SK-N-SH treated with all-trans-retinoic acid at 6 μM for 48 hours (cell line): ENCODE results near the gene CACNA1A.

Experiments
- ATAC-seq: fragments of 200-7000 bp; cut with Tn5 transposase; 3 replicates; pipeline ENCODE4 v1.9.1; 2020; ENCODE audit warnings: mild to moderate bottlenecking, moderate library complexity
- ARNTL ChIP-seq: fragments of 450-650 bp; formaldehyde crosslinking; IDR thresholded peaks from 2 replicates; pipeline ENCODE4 v1.5.0; 2020; ENCODE audit warnings: low read depth, mild to moderate bottlenecking, moderate library complexity, borderline replicate concordance
- CSDC2 ChIP-seq: fragments of 250-450 bp; sonication (Bioruptor Pico); IDR thresholded peaks from 2 replicates; pipeline ENCODE4 v1.5.0; 2020; ENCODE audit warnings: mild to moderate bottlenecking, moderate library complexity
- ESRRG ChIP-seq: fragments of 250-450 bp; sonication (Bioruptor Pico); IDR thresholded peaks from 2 replicates; pipeline ENCODE4 v1.6.1; 2021; ENCODE audit warnings: mild to moderate bottlenecking
- GLIS3 ChIP-seq: fragments of 250-450 bp; sonication (Bioruptor Pico); IDR thresholded peaks from 2 replicates; pipeline ENCODE4 v1.5.0; 2020; ENCODE audit warnings: mild to moderate bottlenecking, moderate library complexity
- ISL1 ChIP-seq: fragments of 250-450 bp; sonication (Bioruptor Pico); IDR thresholded peaks from 2 replicates; pipeline ENCODE4 v2.1.2; 2022; ENCODE audit warnings: mild to moderate bottlenecking, moderate library complexity
- PPARA ChIP-seq: fragments of 250-450 bp; sonication (Bioruptor Pico); IDR thresholded peaks from 2 replicates; pipeline ENCODE4 v1.5.0; 2020; ENCODE audit warnings: mild to moderate bottlenecking, borderline replicate concordance
- RARB ChIP-seq: fragments of 250-450 bp; sonication (Bioruptor Pico); IDR thresholded peaks from 2 replicates; pipeline ENCODE4 v1.8.0; 2021; ENCODE audit warnings: mild to moderate bottlenecking, moderate library complexity
- SNAI2 ChIP-seq: fragments of 250-450 bp; sonication (Bioruptor Pico); IDR thresholded peaks from 2 replicates; pipeline ENCODE4 v1.5.0; 2020; ENCODE audit warnings: mild to moderate bottlenecking, moderate library complexity
- TCF4 ChIP-seq: fragments of 250-450 bp; sonication (Bioruptor Pico); IDR thresholded peaks from 2 replicates; pipeline ENCODE4 v1.8.0; 2021; ENCODE audit warnings: mild to moderate bottlenecking, moderate library complexity, borderline replicate concordance
- ZC3H10 ChIP-seq: fragments of 250-450 bp; sonication (Bioruptor Pico); IDR thresholded peaks from 2 replicates; pipeline ENCODE4 v1.5.1; 2021; ENCODE audit warnings: mild to moderate bottlenecking, moderate library complexity
- ZFP30 ChIP-seq: fragments of 450-650 bp; formaldehyde crosslinking; IDR thresholded peaks from 2 replicates; pipeline ENCODE4 v1.5.0; 2022; ENCODE audit warnings: mild to moderate bottlenecking, moderate library complexity
- ZNF70 ChIP-seq: fragments of 450-650 bp; formaldehyde crosslinking; IDR thresholded peaks from 2 replicates; pipeline ENCODE4 v1.5.0; 2020; ENCODE audit warnings: mild to moderate bottlenecking, moderate library complexity
- ZNF8 ChIP-seq: fragments of 450-650 bp; formaldehyde crosslinking; IDR thresholded peaks from 2 replicates; pipeline ENCODE4 v1.5.0; 2020; ENCODE audit warnings: mild to moderate bottlenecking, moderate library complexity
- TF ChIP-seq, protein P1 (sequence below): fragments of 250-450 bp; sonication (Bioruptor Pico); IDR thresholded peaks from 2 replicates; pipeline ENCODE4 v1.5.0; 2020; ENCODE audit warnings: mild to moderate bottlenecking, moderate library complexity
- TF ChIP-seq, protein P2 (sequence below): fragments of 250-450 bp; sonication (Bioruptor Pico); IDR thresholded peaks from 2 replicates; pipeline ENCODE4 v1.5.1; 2021; ENCODE audit warnings: mild to moderate bottlenecking, moderate library complexity
- TF ChIP-seq, protein P3 (sequence below): fragments of 250-450 bp; sonication (Bioruptor Pico); IDR thresholded peaks from 2 replicates; pipeline ENCODE4 v1.8.0; 2020; ENCODE audit warnings: mild to moderate bottlenecking, moderate library complexity, borderline replicate concordance
- TF ChIP-seq, protein P4 (sequence below): fragments of 250-450 bp; sonication (Bioruptor Pico); IDR thresholded peaks from 2 replicates; pipeline ENCODE4 v1.8.0; 2021; ENCODE audit warnings: low read depth, mild to moderate bottlenecking, moderate library complexity, borderline replicate concordance
- TF ChIP-seq, protein P5 (sequence below): fragments of 250-450 bp; sonication (Bioruptor Pico); IDR thresholded peaks from 2 replicates; pipeline ENCODE4 v1.5.1; 2020; ENCODE audit warnings: low read depth, mild to moderate bottlenecking, moderate library complexity

Gene CACNA1A

DNA sequence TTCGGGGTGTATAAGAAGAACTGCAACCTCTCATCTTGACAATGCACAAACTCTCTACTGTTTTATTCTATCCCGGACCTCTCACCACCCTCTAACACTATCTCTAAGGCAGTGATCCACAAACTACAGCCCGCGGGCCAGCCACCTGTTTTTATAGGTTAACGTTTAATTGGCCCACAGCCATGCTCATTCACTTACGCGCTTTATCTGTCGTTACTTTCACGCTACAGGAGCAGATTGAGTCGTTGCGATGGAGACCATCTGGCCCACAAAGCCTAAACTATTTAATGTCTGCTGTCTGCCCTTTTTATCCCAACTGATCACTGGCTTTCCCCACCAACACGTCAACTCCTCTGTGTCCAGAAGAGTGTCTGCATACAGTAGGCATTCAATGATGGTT, 158.9 kb downstream of the CACNA1A start:
- TF ChIP-seq ISL1 (CRISPR knock-in tag): no peak
- TF ChIP-seq ZNF8 (CRISPR knock-in tag): no peak
- TF ChIP-seq, protein P1, sequence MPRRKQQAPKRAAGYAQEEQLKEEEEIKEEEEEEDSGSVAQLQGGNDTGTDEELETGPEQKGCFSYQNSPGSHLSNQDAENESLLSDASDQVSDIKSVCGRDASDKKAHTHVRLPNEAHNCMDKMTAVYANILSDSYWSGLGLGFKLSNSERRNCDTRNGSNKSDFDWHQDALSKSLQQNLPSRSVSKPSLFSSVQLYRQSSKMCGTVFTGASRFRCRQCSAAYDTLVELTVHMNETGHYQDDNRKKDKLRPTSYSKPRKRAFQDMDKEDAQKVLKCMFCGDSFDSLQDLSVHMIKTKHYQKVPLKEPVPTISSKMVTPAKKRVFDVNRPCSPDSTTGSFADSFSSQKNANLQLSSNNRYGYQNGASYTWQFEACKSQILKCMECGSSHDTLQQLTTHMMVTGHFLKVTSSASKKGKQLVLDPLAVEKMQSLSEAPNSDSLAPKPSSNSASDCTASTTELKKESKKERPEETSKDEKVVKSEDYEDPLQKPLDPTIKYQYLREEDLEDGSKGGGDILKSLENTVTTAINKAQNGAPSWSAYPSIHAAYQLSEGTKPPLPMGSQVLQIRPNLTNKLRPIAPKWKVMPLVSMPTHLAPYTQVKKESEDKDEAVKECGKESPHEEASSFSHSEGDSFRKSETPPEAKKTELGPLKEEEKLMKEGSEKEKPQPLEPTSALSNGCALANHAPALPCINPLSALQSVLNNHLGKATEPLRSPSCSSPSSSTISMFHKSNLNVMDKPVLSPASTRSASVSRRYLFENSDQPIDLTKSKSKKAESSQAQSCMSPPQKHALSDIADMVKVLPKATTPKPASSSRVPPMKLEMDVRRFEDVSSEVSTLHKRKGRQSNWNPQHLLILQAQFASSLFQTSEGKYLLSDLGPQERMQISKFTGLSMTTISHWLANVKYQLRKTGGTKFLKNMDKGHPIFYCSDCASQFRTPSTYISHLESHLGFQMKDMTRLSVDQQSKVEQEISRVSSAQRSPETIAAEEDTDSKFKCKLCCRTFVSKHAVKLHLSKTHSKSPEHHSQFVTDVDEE: no peak
- TF ChIP-seq, protein P2, sequence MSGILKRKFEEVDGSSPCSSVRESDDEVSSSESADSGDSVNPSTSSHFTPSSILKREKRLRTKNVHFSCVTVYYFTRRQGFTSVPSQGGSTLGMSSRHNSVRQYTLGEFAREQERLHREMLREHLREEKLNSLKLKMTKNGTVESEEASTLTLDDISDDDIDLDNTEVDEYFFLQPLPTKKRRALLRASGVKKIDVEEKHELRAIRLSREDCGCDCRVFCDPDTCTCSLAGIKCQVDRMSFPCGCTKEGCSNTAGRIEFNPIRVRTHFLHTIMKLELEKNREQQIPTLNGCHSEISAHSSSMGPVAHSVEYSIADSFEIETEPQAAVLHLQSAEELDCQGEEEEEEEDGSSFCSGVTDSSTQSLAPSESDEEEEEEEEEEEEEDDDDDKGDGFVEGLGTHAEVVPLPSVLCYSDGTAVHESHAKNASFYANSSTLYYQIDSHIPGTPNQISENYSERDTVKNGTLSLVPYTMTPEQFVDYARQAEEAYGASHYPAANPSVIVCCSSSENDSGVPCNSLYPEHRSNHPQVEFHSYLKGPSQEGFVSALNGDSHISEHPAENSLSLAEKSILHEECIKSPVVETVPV: no peak
- TF ChIP-seq ZC3H10: no peak
- TF ChIP-seq CSDC2 (CRISPR knock-in tag): no peak
- no peak for TF ChIP-seq TCF4 (CRISPR knock-in tag)
- TF ChIP-seq, all 23 proteins: peak for 0
- ATAC-seq: no peak

DNA sequence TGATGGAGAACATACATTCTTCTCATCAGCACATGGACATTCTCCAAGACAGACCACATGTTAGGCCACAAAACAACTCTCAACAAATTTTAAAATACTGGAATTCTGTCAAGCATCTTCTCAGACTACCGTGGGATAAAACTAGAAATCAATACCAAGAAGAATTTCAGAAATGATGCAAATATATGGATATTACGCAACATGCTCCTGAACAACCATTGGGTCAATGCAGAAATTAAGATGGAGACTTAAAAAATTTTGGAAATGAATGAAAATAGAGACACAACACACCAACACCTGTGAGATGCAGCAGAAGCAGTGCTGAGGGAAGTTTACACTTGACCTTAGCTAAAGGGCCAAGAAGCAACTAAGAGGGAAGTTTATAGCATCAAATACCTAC, 162.8 kb downstream of the CACNA1A start:
- TF ChIP-seq, protein P3, sequence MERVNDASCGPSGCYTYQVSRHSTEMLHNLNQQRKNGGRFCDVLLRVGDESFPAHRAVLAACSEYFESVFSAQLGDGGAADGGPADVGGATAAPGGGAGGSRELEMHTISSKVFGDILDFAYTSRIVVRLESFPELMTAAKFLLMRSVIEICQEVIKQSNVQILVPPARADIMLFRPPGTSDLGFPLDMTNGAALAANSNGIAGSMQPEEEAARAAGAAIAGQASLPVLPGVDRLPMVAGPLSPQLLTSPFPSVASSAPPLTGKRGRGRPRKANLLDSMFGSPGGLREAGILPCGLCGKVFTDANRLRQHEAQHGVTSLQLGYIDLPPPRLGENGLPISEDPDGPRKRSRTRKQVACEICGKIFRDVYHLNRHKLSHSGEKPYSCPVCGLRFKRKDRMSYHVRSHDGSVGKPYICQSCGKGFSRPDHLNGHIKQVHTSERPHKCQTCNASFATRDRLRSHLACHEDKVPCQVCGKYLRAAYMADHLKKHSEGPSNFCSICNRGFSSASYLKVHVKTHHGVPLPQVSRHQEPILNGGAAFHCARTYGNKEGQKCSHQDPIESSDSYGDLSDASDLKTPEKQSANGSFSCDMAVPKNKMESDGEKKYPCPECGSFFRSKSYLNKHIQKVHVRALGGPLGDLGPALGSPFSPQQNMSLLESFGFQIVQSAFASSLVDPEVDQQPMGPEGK (CRISPR knock-in tag): no peak
- no peak for TF ChIP-seq GLIS3 (CRISPR knock-in tag)
- TF ChIP-seq, protein P4, sequence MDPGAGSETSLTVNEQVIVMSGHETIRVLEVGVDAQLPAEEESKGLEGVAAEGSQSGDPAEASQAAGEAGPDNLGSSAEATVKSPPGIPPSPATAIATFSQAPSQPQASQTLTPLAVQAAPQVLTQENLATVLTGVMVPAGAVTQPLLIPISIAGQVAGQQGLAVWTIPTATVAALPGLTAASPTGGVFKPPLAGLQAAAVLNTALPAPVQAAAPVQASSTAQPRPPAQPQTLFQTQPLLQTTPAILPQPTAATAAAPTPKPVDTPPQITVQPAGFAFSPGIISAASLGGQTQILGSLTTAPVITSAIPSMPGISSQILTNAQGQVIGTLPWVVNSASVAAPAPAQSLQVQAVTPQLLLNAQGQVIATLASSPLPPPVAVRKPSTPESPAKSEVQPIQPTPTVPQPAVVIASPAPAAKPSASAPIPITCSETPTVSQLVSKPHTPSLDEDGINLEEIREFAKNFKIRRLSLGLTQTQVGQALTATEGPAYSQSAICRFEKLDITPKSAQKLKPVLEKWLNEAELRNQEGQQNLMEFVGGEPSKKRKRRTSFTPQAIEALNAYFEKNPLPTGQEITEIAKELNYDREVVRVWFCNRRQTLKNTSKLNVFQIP: no peak
- TF ChIP-seq ZFP30 (CRISPR knock-in tag): no peak
- no peak for TF ChIP-seq ESRRG
- TF ChIP-seq PPARA (CRISPR knock-in tag): no peak
- TF ChIP-seq CSDC2 (CRISPR knock-in tag): no peak
- no peak for TF ChIP-seq ZNF70 (CRISPR knock-in tag)
- TF ChIP-seq SNAI2 (CRISPR knock-in tag): no peak
- TF ChIP-seq, protein P2: no peak
- no peak for TF ChIP-seq TCF4 (CRISPR knock-in tag)
- TF ChIP-seq ZNF8 (CRISPR knock-in tag): no peak
- TF ChIP-seq RARB (CRISPR knock-in tag): no peak
- no peak for TF ChIP-seq ISL1 (CRISPR knock-in tag)
- no peak for TF ChIP-seq ARNTL (CRISPR knock-in tag)
- TF ChIP-seq, protein P1: no peak

DNA sequence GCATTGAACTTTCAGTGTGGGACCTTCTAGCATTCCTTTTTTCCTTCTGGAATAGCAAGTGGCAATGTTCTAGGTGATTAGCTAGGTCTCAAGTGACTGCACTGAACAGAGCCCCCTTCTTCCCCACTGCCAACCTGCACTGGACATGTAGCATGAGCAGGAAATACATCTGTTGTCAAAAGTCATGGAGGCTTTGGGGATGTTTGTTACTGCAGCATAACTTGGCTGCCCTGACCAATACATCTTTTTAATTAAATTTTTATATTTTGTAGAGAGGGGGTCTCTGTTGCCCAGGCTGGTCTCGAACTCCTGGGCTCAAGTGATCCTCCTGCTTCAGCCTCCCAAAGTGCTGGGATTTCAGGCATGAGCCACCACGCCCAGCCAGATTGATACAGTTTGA, 163.6 kb downstream of the CACNA1A start:
- ATAC-seq: no peak
- TF ChIP-seq ZNF70 (CRISPR knock-in tag) (no peak), ISL1 (CRISPR knock-in tag) (no peak), TCF4 (CRISPR knock-in tag) (no peak), SNAI2 (CRISPR knock-in tag) (no peak), PPARA (CRISPR knock-in tag) (no peak)
- TF ChIP-seq, protein P1: no peak
- TF ChIP-seq, protein P5, sequence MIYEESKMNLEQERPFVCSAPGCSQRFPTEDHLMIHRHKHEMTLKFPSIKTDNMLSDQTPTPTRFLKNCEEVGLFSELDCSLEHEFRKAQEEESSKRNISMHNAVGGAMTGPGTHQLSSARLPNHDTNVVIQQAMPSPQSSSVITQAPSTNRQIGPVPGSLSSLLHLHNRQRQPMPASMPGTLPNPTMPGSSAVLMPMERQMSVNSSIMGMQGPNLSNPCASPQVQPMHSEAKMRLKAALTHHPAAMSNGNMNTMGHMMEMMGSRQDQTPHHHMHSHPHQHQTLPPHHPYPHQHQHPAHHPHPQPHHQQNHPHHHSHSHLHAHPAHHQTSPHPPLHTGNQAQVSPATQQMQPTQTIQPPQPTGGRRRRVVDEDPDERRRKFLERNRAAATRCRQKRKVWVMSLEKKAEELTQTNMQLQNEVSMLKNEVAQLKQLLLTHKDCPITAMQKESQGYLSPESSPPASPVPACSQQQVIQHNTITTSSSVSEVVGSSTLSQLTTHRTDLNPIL: no peak
- TF ChIP-seq, protein P3 (CRISPR knock-in tag): no peak

More for the DNA sequence above, 162.8 kb downstream of the CACNA1A start:
- no peak for ATAC-seq
